OCI-LY3 (cell line): ENCODE results near the gene BPIFB2.

Experiments
- H2AFZ ChIP-seq: fragments of 200-600, 300-600 bp; shearing (Covaris generic); 2 replicates; pipeline ENCODE4 v1.6.0; 2014; ENCODE audit warnings: antibody characterized with exemption, low read depth, low read length
- H3K27ac ChIP-seq: fragments of 200-600, 300-600 bp; sonication (generic); 2 replicates; pipeline ENCODE4 v1.5.1; 2014; ENCODE audit warnings: mild to moderate bottlenecking, low read length, moderate library complexity, mixed read lengths
- H3K27me3 ChIP-seq: fragments of 200-600, 300-600 bp; sonication (generic); 2 replicates; pipeline ENCODE4 v1.6.1; 2014; ENCODE audit warnings: low read depth, low read length, mixed read lengths
- H3K36me3 ChIP-seq: fragments of 200-600, 300-600 bp; sonication (generic); replicated peaks from 2 replicates; pipeline ENCODE3; 2014; ENCODE audit warnings: low read depth, low read length, mixed read lengths
- H3K4me1 ChIP-seq: fragments of 300-600, 200-600 bp; sonication (generic); 2 replicates; pipeline ENCODE4 v1.6.1; 2014; ENCODE audit warnings: low read length, mixed read lengths
- H3K4me2 ChIP-seq: fragments of 200-600, 300-600 bp; sonication (generic); 2 replicates; pipeline ENCODE4 v1.6.1; 2014; ENCODE audit warnings: low read length, mixed read lengths
- H3K4me3 ChIP-seq: fragments of 300-600, 200-600 bp; sonication (generic); 2 replicates; pipeline ENCODE4 v1.5.1; 2014; ENCODE audit warnings: antibody characterized with exemption, mild to moderate bottlenecking, low read length, moderate library complexity
- H3K79me2 ChIP-seq: fragments of 300-600, 200-600 bp; shearing (Covaris generic); 2 replicates; pipeline ENCODE4 v1.6.1; 2014; ENCODE audit warnings: mild to moderate bottlenecking, low read length, mixed read lengths
- H3K9ac ChIP-seq: fragments of 300-600, 200-600 bp; shearing (Covaris generic); 2 replicates; pipeline ENCODE4 v1.6.0; 2014; ENCODE audit warnings: mild to moderate bottlenecking, low read length, moderate library complexity
- H3K9me3 ChIP-seq: fragments of 200-600, 300-600 bp; shearing (Covaris generic); 2 replicates; pipeline ENCODE4 v1.6.1; 2014; ENCODE audit warnings: low read length, mixed read lengths; ENCODE audit not compliant: insufficient read depth
- H4K20me1 ChIP-seq: fragments of 200-600, 300-600 bp; sonication (generic); 2 replicates; pipeline ENCODE4 v1.6.1; 2016; ENCODE audit warnings: low read length, mixed read lengths; ENCODE audit not compliant: insufficient read depth
- EZH2phosphoT487 ChIP-seq: fragments of 200-600 bp; shearing (Covaris generic); IDR thresholded peaks from 2 replicates; pipeline ENCODE4 v1.6.1; 2018; ENCODE audit warnings: antibody characterized with exemption, mixed run types, low read depth
- TF ChIP-seq, protein P1 (sequence below): fragments of 200-600, 300-600 bp; sonication (generic); IDR thresholded peaks from 2 replicates; pipeline ENCODE4 v1.5.1; 2014; ENCODE audit warnings: antibody characterized with exemption, low read length, low read depth

The BPIFB2 gene

DNA sequence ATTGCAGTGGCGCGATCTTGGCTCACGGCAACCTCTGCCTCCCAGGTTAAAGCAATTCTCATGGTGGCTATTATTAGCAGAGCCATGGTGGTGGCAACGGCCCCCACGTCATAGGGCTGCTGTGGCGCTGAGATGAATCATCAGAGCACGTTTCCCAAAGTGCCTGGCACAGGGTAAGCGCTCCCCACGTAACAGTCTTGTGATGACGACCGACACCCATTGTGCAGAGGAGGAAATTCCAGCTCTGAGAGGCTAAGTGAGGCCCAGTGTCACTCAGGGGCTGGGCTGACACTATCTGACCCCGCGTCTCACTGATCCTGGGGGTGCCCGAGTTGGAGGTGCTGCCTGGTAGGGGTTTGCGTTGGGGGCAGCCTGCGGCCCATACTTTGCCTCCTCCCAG is 19.5 kb upstream of the BPIFB2 start:
- TF ChIP-seq EZH2phosphoT487 = no peak
- TF ChIP-seq, protein P1, sequence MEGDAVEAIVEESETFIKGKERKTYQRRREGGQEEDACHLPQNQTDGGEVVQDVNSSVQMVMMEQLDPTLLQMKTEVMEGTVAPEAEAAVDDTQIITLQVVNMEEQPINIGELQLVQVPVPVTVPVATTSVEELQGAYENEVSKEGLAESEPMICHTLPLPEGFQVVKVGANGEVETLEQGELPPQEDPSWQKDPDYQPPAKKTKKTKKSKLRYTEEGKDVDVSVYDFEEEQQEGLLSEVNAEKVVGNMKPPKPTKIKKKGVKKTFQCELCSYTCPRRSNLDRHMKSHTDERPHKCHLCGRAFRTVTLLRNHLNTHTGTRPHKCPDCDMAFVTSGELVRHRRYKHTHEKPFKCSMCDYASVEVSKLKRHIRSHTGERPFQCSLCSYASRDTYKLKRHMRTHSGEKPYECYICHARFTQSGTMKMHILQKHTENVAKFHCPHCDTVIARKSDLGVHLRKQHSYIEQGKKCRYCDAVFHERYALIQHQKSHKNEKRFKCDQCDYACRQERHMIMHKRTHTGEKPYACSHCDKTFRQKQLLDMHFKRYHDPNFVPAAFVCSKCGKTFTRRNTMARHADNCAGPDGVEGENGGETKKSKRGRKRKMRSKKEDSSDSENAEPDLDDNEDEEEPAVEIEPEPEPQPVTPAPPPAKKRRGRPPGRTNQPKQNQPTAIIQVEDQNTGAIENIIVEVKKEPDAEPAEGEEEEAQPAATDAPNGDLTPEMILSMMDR = no peak
- H3K9me3 ChIP-seq = no peaks in the 10 kb centered on the region
- H3K79me2 ChIP-seq = no peaks in the 10 kb centered on the region
- peaks cover 26% of the 10 kb centered on the region for H3K4me1 ChIP-seq
- H3K27ac ChIP-seq = no peak overlapping the region
- no peak overlapping the region for H3K9ac ChIP-seq
- H2AFZ ChIP-seq = no peak overlapping the region
- no peaks in the 10 kb centered on the region for H3K27me3 ChIP-seq
- H3K4me3 ChIP-seq = no peak overlapping the region
- no peaks in the 10 kb centered on the region for H3K36me3 ChIP-seq
- no peak overlapping the region for H3K4me2 ChIP-seq
- H4K20me1 ChIP-seq = no peaks in the 10 kb centered on the region

- Histone ChIP-seq H3K79me2 (no peaks in the 10 kb centered on the region), H3K4me1 (peaks cover 26% of the 10 kb centered on the region), H4K20me1 (no peaks in the 10 kb centered on the region), H3K4me3 (no peak overlapping the region), H3K27ac (no peak overlapping the region), H3K9me3 (no peaks in the 10 kb centered on the region), H3K4me2 (no peak overlapping the region), H3K27me3 (no peaks in the 10 kb centered on the region), H2AFZ (no peak overlapping the region), H3K9ac (no peak overlapping the region), H3K36me3 (no peaks in the 10 kb centered on the region)
- TF ChIP-seq, protein P1 = no peak
- TF ChIP-seq EZH2phosphoT487 = no peak
Measured at GRCh38 chr20:32989507-32990283, 17.8 kb upstream of the BPIFB2 start.

GRCh38 chr20:32990426-32990825 is 17.1 kb upstream of the BPIFB2 start:
- Histone ChIP-seq H3K79me2 (no peaks in the 10 kb centered on the region), H3K4me1 (peaks cover 26% of the 10 kb centered on the region), H3K27me3 (no peaks in the 10 kb centered on the region), H3K27ac (no peak overlapping the region), H3K4me3 (no peak overlapping the region), H3K9ac (no peak overlapping the region), H4K20me1 (no peaks in the 10 kb centered on the region), H3K36me3 (no peaks in the 10 kb centered on the region), H3K9me3 (peaks cover 2% of the 10 kb centered on the region; the same call in 1 of the 2 replicates), H3K4me2 (no peak overlapping the region), H2AFZ (no peak overlapping the region)
- no peak for TF ChIP-seq EZH2phosphoT487
- TF ChIP-seq, protein P1 = no peak

DNA sequence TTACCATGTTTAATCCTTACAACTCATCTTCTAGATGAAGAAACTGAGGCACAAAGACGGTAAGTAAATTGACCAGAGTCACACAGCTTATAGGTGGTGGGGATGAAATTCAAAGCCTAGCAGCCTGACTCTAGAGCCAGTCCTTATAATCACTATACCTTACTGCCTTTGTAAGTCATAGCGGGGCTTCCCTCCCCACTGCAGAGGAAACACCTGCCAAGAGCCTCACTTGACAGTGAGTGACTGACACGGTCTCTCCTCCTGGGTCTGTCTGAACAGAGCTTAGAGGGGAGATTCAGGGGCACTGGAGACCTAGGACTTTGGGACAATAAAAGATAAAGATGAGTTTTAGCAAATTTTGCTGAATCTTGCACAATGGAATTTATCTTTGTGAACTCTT is 16.1 kb upstream of the BPIFB2 start:
- no peak overlapping the region for H3K27ac ChIP-seq
- no peaks in the 10 kb centered on the region for H4K20me1 ChIP-seq
- H3K27me3 ChIP-seq = no peaks in the 10 kb centered on the region
- TF ChIP-seq EZH2phosphoT487 = no peak
- TF ChIP-seq, protein P1 = no peak
- H3K4me2 ChIP-seq = peak overlapping the region; percentile 48
- H3K9ac ChIP-seq = no peak overlapping the region
- H3K4me1 ChIP-seq = peaks cover 26% of the 10 kb centered on the region
- peaks cover 4% of the 10 kb centered on the region; the same call in 1 of the 2 replicates for H3K9me3 ChIP-seq
- peak overlapping the region; percentile 16; the same call in 1 of the 2 replicates for H2AFZ ChIP-seq
- no peaks in the 10 kb centered on the region for H3K36me3 ChIP-seq
- H3K4me3 ChIP-seq = no peak overlapping the region; the same call in 1 of the 2 replicates
- H3K79me2 ChIP-seq = no peaks in the 10 kb centered on the region
